Endothelial cell of umbilical vein (primary cell): ENCODE results near the gene OPCML.

Source experiments
- EZH2 ChIP-seq: IDR thresholded peaks from 2 replicates; pipeline ENCODE4 v1.6.1; 2012; ENCODE audit warnings: borderline replicate concordance, low read depth, mild to moderate bottlenecking, moderate library complexity, low read length, inconsistent platforms; ENCODE audit not compliant: severe bottlenecking
- FOS ChIP-seq: IDR thresholded peaks from 2 replicates; pipeline ENCODE4 v1.6.1; 2011; ENCODE audit warnings: mild to moderate bottlenecking, low read length, moderate library complexity, borderline replicate concordance; ENCODE audit not compliant: insufficient read depth
- JUN ChIP-seq: IDR thresholded peaks from 2 replicates; pipeline ENCODE4 v1.6.1; 2011; ENCODE audit warnings: borderline replicate concordance, low read depth; ENCODE audit not compliant: insufficient read length, insufficient read depth
- MYC ChIP-seq: IDR thresholded peaks from one replicate; pipeline ENCODE4 v1.6.1; 2011; ENCODE audit warnings: mild to moderate bottlenecking, low read depth, low read length
- POLR2A ChIP-seq: IDR thresholded peaks from 2 replicates; pipeline ENCODE4 v1.6.1; 2012; ENCODE audit warnings: low read depth, mild to moderate bottlenecking, control low read depth, low read length
- POLR2AphosphoS5 ChIP-seq: IDR thresholded peaks from 2 replicates; pipeline ENCODE4 v1.6.1; 2012; ENCODE audit warnings: low read depth, mild to moderate bottlenecking, control low read depth, low read length, moderate library complexity; ENCODE audit not compliant: insufficient read depth
- TF ChIP-seq, protein P1 (sequence below), 2 donors: IDR thresholded peaks; 1 replicate in 1 of 2; 2 replicates in 1 of 2; pipeline ENCODE4 v1.5.1; 2011; ENCODE audit warnings: low read length in 2 of 2, mild to moderate bottlenecking in 2 of 2, moderate library complexity in 2 of 2, control low read depth in 1 of 2, inconsistent platforms in 1 of 2, low read depth in 1 of 2; ENCODE audit not compliant: insufficient read depth in 1 of 2; ENCODE audit errors: extremely low read depth in 1 of 2
- TF ChIP-seq, protein P2 (sequence below): IDR thresholded peaks from 2 replicates; pipeline ENCODE4 v1.6.1; 2011; ENCODE audit not compliant: insufficient read depth, insufficient read length

DNA sequence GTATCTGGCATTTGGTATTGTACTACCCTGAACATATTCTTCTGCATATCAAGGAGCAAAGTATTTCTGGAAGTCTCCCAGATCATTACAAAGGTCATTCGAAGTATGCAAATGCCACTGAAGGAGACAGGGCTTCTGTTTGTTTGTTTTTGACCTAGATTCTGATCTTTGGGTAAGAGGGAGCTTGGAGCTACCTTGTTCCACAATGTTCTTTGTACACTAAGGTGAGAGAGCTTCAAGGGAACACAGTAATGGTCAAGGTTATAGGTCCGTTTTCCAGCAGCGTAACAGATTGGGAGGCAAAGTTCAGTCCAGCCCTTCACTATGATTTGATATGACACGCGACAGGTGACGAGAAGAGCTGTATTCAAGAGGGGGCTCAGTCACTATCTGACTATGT lies 10.0 kb downstream of the OPCML start:
- no peak for TF ChIP-seq EZH2
- no peak for TF ChIP-seq POLR2AphosphoS5
- TF ChIP-seq, protein P1, sequence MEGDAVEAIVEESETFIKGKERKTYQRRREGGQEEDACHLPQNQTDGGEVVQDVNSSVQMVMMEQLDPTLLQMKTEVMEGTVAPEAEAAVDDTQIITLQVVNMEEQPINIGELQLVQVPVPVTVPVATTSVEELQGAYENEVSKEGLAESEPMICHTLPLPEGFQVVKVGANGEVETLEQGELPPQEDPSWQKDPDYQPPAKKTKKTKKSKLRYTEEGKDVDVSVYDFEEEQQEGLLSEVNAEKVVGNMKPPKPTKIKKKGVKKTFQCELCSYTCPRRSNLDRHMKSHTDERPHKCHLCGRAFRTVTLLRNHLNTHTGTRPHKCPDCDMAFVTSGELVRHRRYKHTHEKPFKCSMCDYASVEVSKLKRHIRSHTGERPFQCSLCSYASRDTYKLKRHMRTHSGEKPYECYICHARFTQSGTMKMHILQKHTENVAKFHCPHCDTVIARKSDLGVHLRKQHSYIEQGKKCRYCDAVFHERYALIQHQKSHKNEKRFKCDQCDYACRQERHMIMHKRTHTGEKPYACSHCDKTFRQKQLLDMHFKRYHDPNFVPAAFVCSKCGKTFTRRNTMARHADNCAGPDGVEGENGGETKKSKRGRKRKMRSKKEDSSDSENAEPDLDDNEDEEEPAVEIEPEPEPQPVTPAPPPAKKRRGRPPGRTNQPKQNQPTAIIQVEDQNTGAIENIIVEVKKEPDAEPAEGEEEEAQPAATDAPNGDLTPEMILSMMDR (IDR thresholded peaks at IDR 0.05; ENCODE audit: extremely low read depth in 1 of 2, insufficient read depth in 1 of 2, low read depth in 1 of 2, low read length in 2 of 2), result no peak
- no peak for TF ChIP-seq JUN
- no peak for TF ChIP-seq POLR2A
- no peak for TF ChIP-seq FOS
- TF ChIP-seq, protein P2, sequence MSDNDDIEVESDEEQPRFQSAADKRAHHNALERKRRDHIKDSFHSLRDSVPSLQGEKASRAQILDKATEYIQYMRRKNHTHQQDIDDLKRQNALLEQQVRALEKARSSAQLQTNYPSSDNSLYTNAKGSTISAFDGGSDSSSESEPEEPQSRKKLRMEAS, result no peak
- no peak for TF ChIP-seq MYC
